Stimulated activated CD8-positive, alpha-beta memory T cell treated with anti-CD3 and anti-CD28 coated beads, Interleukin-4, amount 100 ng/mL, for 4 hours (primary cell): ENCODE measurements around the gene FADD.

ENCODE experiments used
- DNase-seq, 2 donors: peaks; one replicate each; pipeline ENCODE4 v3.0.0-alpha.2; 2020; ENCODE audit warnings: low read depth in 2 of 2, low spot score in 1 of 2

FADD gene

GRCh38 chr11:70230840-70231710 is 28.0 kb downstream of the FADD start:
- DNase-seq, result no peak

DNA sequence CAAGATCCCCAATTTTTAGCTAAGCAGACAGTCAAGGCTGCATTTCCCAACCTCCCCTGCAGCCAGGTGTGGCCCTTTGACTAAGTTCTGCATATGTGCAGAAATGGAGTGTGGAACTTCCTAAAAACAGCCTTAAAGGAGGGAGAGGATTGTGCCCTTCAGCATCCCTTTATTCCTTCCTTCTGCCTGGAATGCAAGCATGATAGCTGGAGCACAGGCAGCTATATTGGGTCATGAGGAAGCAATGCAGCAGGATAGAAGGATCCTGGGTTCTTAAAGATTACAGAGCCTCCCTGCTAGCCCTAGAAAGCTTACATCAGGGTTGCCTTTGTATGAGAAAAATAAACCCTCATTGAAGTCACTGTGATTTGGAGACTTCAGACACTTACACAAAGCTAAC is 29.9 kb downstream of the FADD start:
- DNase-seq, result no peak

- no peak for DNase-seq
These were observed 30.4 kb downstream of the FADD start for GRCh38 chr11:70233511-70233934.

DNA sequence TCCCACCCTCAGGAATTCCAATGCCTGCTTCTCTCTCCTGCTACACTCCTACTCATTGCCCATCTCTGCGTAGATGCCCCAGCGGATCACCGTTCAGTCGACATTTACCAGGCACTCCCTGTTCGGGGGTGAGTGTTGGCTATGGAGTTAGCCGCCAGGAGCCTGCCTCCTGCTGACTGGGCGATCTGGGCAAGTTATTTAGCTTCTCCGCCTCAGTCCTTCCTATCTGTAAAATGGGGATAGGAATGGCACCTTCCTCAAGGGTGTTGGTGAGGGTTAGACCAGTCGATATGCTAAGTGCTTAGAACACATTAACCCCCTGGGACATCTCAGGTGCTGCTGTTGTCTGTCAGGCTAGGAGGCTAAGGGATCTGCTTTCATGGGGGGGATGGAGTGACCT is 30.9 kb downstream of the FADD start:
- DNase-seq, result no peak

- no peak for DNase-seq
These were observed 37.2 kb downstream of the FADD start for GRCh38 chr11:70240337-70240736.

DNA sequence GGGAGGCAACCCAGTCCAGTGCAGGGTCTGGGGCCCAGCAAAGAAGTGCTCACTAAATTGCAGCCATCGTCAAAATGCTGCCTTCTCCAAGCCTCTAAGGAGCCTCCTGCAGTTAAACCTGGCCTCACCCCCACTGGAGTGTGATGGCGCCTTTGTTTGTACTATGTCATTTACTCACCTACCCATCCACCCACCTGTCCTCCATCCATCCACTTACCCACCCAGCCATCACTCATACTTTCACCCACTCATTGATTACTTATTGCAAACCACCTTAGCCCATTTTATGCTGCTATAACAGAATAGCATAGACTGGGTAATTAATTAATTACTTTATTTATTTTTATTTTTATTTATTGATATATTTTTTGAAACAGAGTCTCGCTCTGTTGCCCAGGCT is 38.6 kb downstream of the FADD start:
- DNase-seq, result no peak

DNA sequence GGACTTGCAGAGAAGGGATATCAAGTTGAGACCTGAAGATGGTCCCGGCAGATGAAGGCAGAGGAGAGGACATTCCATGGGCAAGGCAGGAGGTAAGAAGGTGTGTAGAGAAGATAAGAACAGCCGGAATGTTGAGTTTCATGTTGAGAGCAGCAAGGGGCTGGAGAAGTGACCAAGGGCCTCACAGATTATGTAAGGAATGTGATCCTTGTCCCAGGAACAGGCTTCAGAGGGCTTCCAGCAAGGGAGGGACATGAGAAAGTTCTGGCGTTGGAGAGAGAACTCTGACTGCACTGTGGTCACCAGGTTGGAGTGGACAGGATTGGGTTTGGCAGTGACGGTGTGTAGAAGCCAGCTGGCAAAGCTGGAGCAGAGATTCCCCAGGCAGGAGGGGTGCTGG is 39.8 kb downstream of the FADD start:
- DNase-seq, result no peak

GRCh38 chr11:70243912-70244652 is 41.0 kb downstream of the FADD start:
- no peak for DNase-seq

DNA sequence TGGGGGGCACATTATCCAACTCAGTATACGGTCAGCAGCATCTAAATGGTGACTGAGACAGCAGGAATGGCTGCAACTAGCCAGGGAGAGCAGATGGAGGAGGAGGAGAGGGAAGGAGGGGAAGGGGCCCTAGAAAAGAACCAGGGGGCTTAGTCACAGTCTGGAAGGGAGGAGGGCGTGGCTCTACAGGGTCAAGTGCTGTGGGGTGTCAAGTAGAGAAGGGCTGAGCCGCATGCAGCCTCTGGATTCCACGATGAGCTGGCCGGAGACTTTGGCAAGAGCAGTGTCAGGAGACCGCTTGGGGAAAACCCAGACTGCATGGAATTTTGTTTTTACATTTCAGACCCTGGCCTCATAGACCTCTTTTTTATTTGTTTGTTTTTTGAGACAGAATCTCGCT is 41.6 kb downstream of the FADD start:
- DNase-seq, result no peak

DNA sequence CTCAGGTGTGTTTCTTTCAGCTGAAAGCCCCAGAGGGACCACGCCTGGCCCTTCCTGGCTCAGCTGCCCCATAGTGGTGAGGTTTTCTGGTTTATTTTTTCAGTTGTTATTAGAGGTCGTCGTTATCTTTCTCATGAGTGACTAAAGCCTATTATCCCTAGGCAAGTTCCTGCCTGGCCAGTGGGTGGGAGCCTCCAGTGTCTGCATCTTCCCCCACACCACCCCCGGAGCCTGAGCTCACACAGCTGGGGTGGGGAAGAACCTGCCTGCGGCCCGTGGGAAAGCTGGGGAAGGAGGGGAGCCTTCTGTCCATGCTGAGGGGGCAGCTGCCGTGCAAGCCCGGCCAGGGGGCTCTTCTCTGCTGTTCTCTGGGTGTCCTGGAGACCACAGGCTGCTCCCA is 43.1 kb downstream of the FADD start:
- DNase-seq, result no peak

- no peak for DNase-seq
These were observed 44.1 kb downstream of the FADD start for GRCh38 chr11:70247042-70247709.

GRCh38 chr11:70247710-70248072 is 44.6 kb downstream of the FADD start:
- DNase-seq, result no peak

DNA sequence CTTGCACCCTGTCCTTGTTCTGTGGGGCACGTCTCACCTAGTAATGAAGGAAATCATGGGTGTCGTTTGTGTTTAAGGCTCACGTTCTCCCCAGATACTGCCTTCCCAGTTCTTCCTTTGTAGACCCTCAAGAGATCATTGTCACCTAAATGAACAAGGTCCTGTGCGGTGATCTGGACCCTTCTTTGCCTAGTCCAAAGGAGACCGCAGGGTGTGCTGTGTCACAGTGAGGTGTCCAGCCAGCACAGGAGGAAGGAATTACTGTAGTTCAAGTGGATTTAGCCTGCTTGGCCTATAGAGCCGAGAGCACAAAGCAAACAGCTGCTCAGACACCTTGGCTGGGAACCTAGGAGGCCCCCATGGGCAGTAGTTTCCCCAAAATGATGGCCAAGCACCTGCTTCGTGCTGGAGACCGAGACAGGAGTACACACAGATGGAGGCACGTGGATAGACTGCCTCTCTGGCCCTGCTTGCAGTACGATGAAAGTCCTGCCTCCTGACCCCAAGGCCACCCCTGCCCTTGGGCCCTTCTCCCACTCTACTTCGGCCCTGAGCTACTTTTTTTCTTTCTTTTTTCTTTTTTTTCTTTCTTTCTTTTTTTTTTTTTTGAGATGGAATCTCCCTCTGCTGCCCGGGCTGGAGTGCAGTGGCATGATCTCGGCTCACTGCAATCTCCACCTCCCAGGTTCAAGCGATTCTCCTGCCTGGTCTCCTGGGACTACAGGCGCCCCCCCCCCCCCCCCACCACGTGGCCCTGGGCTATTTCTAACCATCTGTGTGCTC is 48.0 kb downstream of the FADD start:
- DNase-seq, result no peak

- no peak for DNase-seq
These were observed 48.7 kb downstream of the FADD start for GRCh38 chr11:70251659-70252321.

DNA sequence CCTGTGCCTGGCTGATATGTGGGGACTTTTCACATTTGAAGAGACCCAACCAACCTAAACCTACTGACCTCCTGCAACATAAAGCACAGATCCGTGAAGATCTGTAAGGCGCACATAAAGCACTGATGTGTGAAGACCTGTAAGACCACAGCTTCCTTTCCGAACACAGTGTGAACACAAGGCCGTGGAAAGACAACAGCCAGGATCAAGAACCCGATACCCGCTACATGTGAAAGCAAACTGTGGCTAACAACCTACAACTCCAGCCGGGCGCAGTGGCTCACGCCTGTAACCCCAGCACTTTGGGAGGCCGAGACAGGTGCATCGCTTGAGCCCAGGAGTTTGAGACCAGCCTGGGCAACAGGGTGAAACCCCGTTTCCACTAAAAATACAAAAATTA is 49.7 kb downstream of the FADD start:
- no peak for DNase-seq

GRCh38 chr11:70255477-70256116 is 52.5 kb downstream of the FADD start:
- DNase-seq, result no peak
